Raji (cell line): ENCODE data around the gene SPHK2.

Experiments used
- POLR2A ChIP-seq: IDR thresholded peaks from 2 replicates; pipeline ENCODE4 v1.6.1; 2011; ENCODE audit warnings: low read depth, low read length, control low read depth; ENCODE audit not compliant: insufficient read depth

The SPHK2 gene

GRCh38 chr19:48618916-48619691 lies at the start of gene SPHK2, which contains the start of gene RPL18:
TSS of gene SPHK2 (plus strand) at chr19:48619506. CDS start at chr19:48620515, 1,009 bp downstream.
TSS of gene RPL18 (minus strand) at chr19:48619178. CDS start at chr19:48619143, 35 bp downstream.
- TF ChIP-seq POLR2A = peak; percentile 83

GRCh38 chr19:48569814-48570213 lies 49.5 kb upstream of the SPHK2 start:
- no peak for TF ChIP-seq POLR2A

- TF ChIP-seq POLR2A = no peak
Observed at GRCh38 chr19:48571378-48572162, 47.7 kb upstream of the SPHK2 start.

GRCh38 chr19:48573163-48573505 lies 46.2 kb upstream of the SPHK2 start:
- no peak for TF ChIP-seq POLR2A

- TF ChIP-seq POLR2A = no peak
Observed at GRCh38 chr19:48575931-48576622, 43.2 kb upstream of the SPHK2 start.

- TF ChIP-seq POLR2A = no peak
Observed at GRCh38 chr19:48578891-48579290, 40.4 kb upstream of the SPHK2 start.

GRCh38 chr19:48582168-48582567 lies 37.1 kb upstream of the SPHK2 start:
- TF ChIP-seq POLR2A = no peak

- no peak for TF ChIP-seq POLR2A
Observed at GRCh38 chr19:48587387-48587786, 31.9 kb upstream of the SPHK2 start.

- TF ChIP-seq POLR2A = 0 out of 2 replicates have a peak, but pooled peaks have one; percentile 29
Observed at GRCh38 chr19:48588670-48589401, 30.5 kb upstream of the SPHK2 start.

- TF ChIP-seq POLR2A = no peak
Observed at GRCh38 chr19:48591021-48591420, 28.3 kb upstream of the SPHK2 start.

GRCh38 chr19:48595171-48595570 lies 24.1 kb upstream of the SPHK2 start:
- no peak for TF ChIP-seq POLR2A

GRCh38 chr19:48595833-48596232 lies 23.5 kb upstream of the SPHK2 start:
- TF ChIP-seq POLR2A = no peak

GRCh38 chr19:48596237-48596636 lies 23.1 kb upstream of the SPHK2 start:
- TF ChIP-seq POLR2A = no peak

GRCh38 chr19:48596679-48597465 lies 22.4 kb upstream of the SPHK2 start:
- no peak for TF ChIP-seq POLR2A
